Ascending aorta (tissue), 2 donors: Measurements from ENCODE around the gene NSUN6. TPM values are rescaled to one million over a fixed set of nuclear protein-coding genes. Genes with fewer than 3 reads are reported as not detected.

Experiments used
- DNase-seq, 2 donors: peaks; one replicate each; pipeline ENCODE4 v3.0.0-alpha.2; 2019; ENCODE audit warnings: low spot score in 2 of 2
- H3K27ac ChIP-seq, 2 donors: fragments of 200-600 bp; sonication (generic); one replicate each; pipeline ENCODE4 v1.5.1; 2016 to 2017; ENCODE audit warnings: mild to moderate bottlenecking in 1 of 2
- H3K27me3 ChIP-seq: fragments of 200-600 bp; sonication (generic); one replicate; pipeline ENCODE4 v1.5.1; 2017
- H3K36me3 ChIP-seq, 2 donors: fragments of 200-600 bp; sonication (generic); one replicate each; pipeline ENCODE4 v1.5.1; 2016
- H3K4me1 ChIP-seq, 2 donors: fragments of 200-600 bp; sonication (generic); one replicate each; pipeline ENCODE4 v1.5.1; 2016 to 2017; ENCODE audit warnings: mild to moderate bottlenecking in 1 of 2
- H3K4me3 ChIP-seq, 2 donors: fragments of 200-600 bp; sonication (generic); one replicate each; pipeline ENCODE4 v1.5.1; 2016 to 2017; ENCODE audit warnings: mild to moderate bottlenecking in 1 of 2
- H3K9me3 ChIP-seq, 2 donors: fragments of 200-600 bp; sonication (generic); one replicate each; pipeline ENCODE4 v1.5.1; 2016
- intact Hi-C: fragments of 100-400 bp; cut with DNase I; formaldehyde crosslinking; loops from one replicate; pipeline ENCODE4 v1.15.1; 2023
- total RNA-seq: library from RNA; depleted of rRNA; stranded (reverse); fragments of >200 nt; gene quantifications from one replicate; pipeline ENCODE4 v1.1.0, GENCODE V29; 2016
- TF ChIP-seq, protein P1 (sequence below), 3 experiments: fragments of 200-600 bp in 2 of 3; fragments of 450-650 bp in 1 of 3; sonication (generic) in 2 of 3; IDR thresholded peaks; one replicate each; pipeline ENCODE4 v1.5.1; 2016 to 2019; ENCODE audit warnings: antibody characterized with exemption in 3 of 3, mild to moderate bottlenecking in 1 of 3, moderate library complexity in 1 of 3

Gene NSUN6
- total RNA-seq, 1 donor from 2014 or later: 5.4 TPM

GRCh38 chr10:18658271-18659124 is 7.1 kb upstream of the NSUN6 start:
- no peak for DNase-seq

DNA sequence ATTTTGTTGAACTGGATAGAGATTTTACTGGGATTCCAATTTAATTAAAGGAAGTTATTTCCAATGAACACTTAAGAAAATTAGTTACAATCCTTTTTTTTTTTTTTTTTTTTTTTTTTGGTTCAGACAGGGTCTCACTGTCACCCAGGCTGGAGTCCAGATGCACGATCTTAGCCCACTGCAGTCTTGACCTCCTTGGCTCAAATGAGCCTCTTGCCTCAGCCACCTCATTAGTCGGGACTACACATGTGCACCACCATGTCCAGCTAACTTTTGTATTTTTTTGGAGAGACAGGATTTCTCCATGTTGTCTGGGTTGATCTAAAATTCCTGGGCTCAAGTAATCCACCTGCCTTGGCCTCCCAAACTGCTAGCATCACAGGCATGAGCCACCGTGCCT is 5.3 kb upstream of the NSUN6 start:
- TF ChIP-seq, protein P1, sequence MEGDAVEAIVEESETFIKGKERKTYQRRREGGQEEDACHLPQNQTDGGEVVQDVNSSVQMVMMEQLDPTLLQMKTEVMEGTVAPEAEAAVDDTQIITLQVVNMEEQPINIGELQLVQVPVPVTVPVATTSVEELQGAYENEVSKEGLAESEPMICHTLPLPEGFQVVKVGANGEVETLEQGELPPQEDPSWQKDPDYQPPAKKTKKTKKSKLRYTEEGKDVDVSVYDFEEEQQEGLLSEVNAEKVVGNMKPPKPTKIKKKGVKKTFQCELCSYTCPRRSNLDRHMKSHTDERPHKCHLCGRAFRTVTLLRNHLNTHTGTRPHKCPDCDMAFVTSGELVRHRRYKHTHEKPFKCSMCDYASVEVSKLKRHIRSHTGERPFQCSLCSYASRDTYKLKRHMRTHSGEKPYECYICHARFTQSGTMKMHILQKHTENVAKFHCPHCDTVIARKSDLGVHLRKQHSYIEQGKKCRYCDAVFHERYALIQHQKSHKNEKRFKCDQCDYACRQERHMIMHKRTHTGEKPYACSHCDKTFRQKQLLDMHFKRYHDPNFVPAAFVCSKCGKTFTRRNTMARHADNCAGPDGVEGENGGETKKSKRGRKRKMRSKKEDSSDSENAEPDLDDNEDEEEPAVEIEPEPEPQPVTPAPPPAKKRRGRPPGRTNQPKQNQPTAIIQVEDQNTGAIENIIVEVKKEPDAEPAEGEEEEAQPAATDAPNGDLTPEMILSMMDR (IDR thresholded peaks at IDR 0.05): no peak
- H3K36me3 ChIP-seq: no peaks in the 10 kb centered on the region
- no peak for DNase-seq
- H3K27ac ChIP-seq: no peak overlapping the region
- H3K9me3 ChIP-seq: no peaks in the 10 kb centered on the region
- peaks cover 8 to 17% of the 10 kb centered on the region in 2 donors for H3K4me1 ChIP-seq
- no peak overlapping the region for H3K4me3 ChIP-seq
- no peaks in the 10 kb centered on the region for H3K27me3 ChIP-seq
- intact Hi-C loops: loop anchor here (2.0 to 10.0 kb wide), 2 partner anchors 516 to 1842 kb away; partner anchors contain the start of genes CACNB2 and RSU1

More at GRCh38 chr10:18658271-18659124, 7.1 kb upstream of the NSUN6 start:
- Histone ChIP-seq H3K27me3 (no peaks in the 10 kb centered on the region), H3K27ac (peak overlapping the region; percentile 98), H3K4me1 (peaks cover 8 to 19% of the 10 kb centered on the region in 2 donors), H3K9me3 (no peaks in the 10 kb centered on the region), H3K36me3 (no peaks in the 10 kb centered on the region), H3K4me3 (peak overlapping the region; percentile 87 to 99)
- TF ChIP-seq, protein P1 (IDR thresholded peaks at IDR 0.05): no peak
- intact Hi-C loops: loop anchor here (1.0 to 10.0 kb wide), 3 partner anchors 7 to 1844 kb away; partner anchors contain the start of genes NSUN6 and RSU1

GRCh38 chr10:18653112-18653511 is 1.7 kb upstream of the NSUN6 start:
- TF ChIP-seq, protein P1 (IDR thresholded peaks at IDR 0.05): no peak
- Histone ChIP-seq H3K4me1 (peaks cover 0 to 17% of the 10 kb centered on the region in 2 donors), H3K9me3 (no peaks in the 10 kb centered on the region), H3K27ac (no peak overlapping the region), H3K4me3 (no peak overlapping the region), H3K27me3 (no peaks in the 10 kb centered on the region), H3K36me3 (no peaks in the 10 kb centered on the region)
- DNase-seq: no peak
- intact Hi-C loops: loop anchor here (5.0 to 10.0 kb wide), 2 partner anchors 181 to 1838 kb away; partner anchors contain the start of gene RSU1

DNA sequence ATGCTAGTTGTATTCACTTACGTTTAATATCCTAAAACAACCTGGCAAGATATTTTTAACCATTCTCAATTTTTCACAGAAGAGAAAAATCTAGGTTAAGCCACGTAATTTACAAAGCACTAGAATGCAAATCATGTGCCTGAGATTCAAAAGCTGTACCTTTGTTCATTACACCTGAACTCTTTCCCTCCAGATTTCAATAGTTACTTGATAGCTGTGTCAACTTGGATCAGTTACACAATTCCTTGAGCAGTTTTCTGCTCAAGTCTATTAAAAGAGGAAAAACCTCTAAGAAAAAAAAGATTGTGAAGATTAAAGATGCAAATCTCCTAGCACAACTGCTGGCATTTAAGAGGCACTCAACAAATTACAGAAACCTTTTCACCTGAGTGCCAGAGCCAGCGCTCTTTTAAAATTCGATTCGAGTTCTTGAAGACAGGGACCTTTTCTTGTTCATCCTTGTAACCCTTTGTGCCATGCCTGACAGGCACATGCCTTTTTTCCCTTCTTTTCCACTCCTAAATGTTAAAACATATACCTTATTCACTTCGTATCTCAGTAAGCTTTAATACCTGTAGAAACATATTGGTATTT is 886 bp downstream of the NSUN6 start:
- peaks cover 0 to 4% of the 10 kb centered on the region in 2 donors for H3K36me3 ChIP-seq
- H3K27me3 ChIP-seq: no peaks in the 10 kb centered on the region
- H3K27ac ChIP-seq: no peak overlapping the region
- intact Hi-C loops: loop anchor here (5.0 to 10.0 kb wide), 2 partner anchors 178 to 1836 kb away; partner anchors contain the start of gene RSU1
- TF ChIP-seq, protein P1 (IDR thresholded peaks at IDR 0.05): no peak
- peaks cover 0 to 13% of the 10 kb centered on the region in 2 donors for H3K4me1 ChIP-seq
- no peaks in the 10 kb centered on the region for H3K9me3 ChIP-seq
- peak overlapping the region; percentile 69 to 73 for H3K4me3 ChIP-seq
- DNase-seq: no peak

GRCh38 chr10:18649364-18649959 is 1.9 kb downstream of the NSUN6 start:
- peaks cover 0 to 6% of the 10 kb centered on the region in 2 donors for H3K36me3 ChIP-seq
- no peak for DNase-seq
- intact Hi-C loops: no loop called here
- H3K9me3 ChIP-seq: no peaks in the 10 kb centered on the region
- peaks cover 0 to 13% of the 10 kb centered on the region in 2 donors for H3K4me1 ChIP-seq
- no peak overlapping the region for H3K4me3 ChIP-seq
- TF ChIP-seq, protein P1 (IDR thresholded peaks at IDR 0.05): no peak
- no peak overlapping the region for H3K27ac ChIP-seq
- no peaks in the 10 kb centered on the region for H3K27me3 ChIP-seq
